Fibroblast of skin of abdomen (primary cell): ENCODE measurements around the gene INO80C. TPM values are rescaled to one million over a fixed set of nuclear protein-coding genes. Genes with fewer than 3 reads are reported as not detected.
A peak's percentile ranks its signal among the peaks of the same experiment; 100 is the strongest.

Experiments used
- DNase-seq: peaks from one replicate; pipeline ENCODE4 v3.0.0-alpha.2; 2013
- polyA plus RNA-seq, 2 experiments: library from polyadenylated mRNA; unstranded; fragments of 120-200 nt; gene quantifications; one replicate each; pipeline ENCODE4 v1.2.1, GENCODE V29; 2013; ENCODE audit not compliant: insufficient read length in 2 of 2

Gene INO80C, protein sequence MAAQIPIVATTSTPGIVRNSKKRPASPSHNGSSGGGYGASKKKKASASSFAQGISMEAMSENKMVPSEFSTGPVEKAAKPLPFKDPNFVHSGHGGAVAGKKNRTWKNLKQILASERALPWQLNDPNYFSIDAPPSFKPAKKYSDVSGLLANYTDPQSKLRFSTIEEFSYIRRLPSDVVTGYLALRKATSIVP
- polyA plus RNA-seq (2013, experiment 1 of 2; ENCODE audit: insufficient read length) = 7.5 TPM
- 8.0 TPM for polyA plus RNA-seq (2013, experiment 2 of 2; ENCODE audit: insufficient read length)

DNA sequence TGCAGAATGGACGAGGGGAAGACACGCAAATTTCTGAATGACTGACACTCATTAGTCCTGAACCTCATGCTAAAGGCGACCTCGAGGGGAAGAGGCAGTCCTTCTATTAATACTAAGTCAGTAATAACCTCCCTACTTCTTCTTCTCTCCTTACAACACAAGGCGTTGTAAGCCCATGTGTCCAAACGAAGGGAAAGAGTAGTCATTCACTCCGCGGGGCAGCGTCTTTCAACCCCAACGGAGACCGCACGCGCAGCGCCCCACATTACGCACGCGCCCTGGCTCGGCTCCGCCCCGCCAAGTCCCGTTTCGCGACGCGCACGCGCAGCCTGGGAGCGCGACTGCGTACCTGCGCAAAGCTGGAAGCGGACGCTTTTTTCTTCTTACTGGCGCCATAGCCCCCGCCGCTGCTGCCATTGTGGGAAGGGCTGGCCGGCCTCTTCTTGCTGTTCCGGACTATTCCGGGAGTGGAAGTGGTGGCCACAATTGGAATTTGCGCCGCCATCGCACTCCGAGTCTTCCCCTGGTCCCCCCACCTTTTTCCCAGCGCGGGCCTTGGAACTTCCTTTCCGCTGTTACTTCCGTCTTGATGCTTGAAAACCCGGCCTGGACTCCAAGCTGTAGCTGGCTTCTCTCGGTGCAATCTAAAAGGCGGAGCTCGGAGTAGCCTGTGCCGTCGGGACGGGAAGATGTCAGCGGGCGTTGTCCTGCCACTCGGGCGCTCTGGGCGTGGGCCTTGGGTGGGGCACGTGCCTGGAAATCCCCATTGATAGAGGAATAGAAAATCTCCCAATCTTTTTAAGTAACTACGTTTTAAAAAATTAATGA lies at the start of gene INO80C:
Gene INO80C, minus strand, starts transcription at position 591 of the 828 bp plus-strand sequence. Its CDS starts 86 bp downstream, at position 505.
- DNase-seq = peak; percentile 94

DNA sequence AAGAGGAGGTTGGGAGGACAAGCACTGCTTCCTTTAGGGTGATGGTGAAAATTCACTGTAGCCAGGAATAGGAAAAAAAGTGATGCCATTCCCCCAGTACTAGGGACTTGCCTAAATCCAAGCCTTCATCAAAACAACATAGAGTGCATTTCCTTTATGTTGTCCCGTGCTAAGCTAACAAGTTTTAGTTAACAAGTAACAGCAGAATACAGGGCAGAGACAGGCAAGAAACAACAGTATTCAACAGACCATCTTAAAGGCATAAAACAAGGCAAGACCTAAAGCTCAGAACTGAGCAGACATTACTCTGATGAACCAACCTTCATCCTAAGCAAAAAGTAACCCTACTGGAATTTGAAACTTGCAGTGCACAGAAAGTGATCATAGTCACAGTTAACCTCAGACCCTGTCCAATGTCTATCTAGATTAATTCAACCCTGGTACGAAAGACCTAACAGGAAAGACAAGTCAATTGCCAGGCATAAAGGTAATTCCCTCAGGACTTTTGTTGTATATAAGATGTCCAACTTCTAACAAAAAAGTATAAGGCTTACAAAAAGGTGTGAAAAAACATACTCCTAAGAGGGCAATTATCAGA lies 49.3 kb upstream of the INO80C start:
- no peak for DNase-seq

DNA sequence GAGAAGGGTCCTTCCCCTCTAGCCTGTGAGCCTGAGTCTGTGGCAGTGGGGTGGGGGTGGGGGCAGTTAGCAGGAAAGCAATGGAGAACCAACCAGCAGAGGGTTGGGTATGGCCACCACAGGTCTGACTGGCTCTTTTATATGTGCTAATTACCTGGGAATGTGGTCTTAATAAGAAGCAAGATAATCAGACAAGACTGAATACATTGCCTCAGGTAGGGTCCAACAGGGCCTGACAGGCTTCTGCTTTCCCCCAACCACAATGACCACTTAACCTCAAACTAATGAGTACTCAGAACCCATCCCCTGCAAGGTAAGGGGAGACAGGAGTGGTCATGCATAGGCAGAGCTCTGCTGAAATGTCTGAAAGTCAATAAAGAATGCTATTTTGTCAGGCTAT lies 44.6 kb upstream of the INO80C start:
- no peak for DNase-seq

DNA sequence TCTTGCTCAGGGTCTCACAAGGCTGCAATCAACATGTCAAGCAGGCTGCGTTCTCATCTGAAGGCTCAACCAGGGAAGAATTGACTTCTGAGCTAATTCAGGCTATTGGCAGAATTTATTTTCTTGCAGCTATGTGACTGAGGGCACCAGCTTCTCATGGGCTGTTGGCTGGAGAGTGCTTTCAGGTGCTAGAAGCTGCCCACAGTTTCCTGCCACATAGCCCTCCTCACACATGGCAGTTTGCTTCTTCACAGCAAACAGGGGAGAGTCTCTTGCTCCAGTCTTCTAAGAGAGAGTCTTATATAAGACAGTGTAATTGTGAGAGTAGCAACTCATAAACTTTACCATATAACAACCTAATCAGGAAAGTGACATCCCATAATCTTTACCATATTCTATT lies 37.5 kb upstream of the INO80C start:
- no peak for DNase-seq

DNA sequence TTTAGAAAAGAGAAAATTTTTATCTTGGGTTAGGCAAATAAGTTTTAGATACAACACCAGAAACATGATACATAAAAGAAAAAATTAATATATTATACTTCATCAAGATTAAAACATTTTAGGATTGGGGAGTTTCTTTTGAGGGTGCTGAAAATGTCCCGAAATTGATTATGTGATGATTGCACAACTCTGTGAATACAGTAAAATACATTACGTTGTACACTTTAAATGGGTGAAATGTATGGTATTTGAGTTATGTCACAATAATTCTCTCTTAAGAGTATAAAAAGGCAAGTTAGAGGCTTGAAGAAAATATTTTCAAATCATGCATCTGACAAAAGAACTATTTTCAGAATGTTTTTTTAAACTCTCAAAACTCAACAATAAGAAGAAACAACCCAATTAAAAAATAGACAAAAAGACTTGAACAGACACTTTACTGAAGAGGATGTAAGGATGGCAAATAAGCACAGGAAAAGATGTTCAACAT lies 36.2 kb upstream of the INO80C start:
- DNase-seq = no peak

DNA sequence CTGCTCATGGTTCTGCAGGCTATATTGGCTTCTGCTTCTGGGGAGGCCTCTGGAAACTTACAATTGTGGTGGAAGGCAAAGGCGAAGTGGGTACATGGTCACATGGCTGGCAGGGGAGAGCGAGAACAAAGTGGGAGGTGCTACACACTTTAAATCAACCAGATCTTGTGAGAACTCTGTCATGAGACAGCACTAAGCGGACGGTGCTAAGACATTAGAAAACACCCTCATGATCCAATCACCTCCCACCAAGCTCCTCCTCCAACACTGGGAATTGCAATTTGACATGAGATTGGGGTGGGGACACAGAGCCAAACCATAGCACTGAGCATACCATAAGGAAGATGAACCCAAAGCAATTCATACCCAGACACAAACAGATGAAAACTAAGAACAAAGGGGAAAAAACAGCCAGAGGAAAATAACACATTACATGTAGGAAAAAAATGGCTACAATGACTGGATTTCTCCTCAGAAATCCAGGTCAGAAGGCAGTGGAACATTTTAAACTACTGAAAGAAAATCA lies 31.1 kb upstream of the INO80C start:
- DNase-seq = no peak

DNA sequence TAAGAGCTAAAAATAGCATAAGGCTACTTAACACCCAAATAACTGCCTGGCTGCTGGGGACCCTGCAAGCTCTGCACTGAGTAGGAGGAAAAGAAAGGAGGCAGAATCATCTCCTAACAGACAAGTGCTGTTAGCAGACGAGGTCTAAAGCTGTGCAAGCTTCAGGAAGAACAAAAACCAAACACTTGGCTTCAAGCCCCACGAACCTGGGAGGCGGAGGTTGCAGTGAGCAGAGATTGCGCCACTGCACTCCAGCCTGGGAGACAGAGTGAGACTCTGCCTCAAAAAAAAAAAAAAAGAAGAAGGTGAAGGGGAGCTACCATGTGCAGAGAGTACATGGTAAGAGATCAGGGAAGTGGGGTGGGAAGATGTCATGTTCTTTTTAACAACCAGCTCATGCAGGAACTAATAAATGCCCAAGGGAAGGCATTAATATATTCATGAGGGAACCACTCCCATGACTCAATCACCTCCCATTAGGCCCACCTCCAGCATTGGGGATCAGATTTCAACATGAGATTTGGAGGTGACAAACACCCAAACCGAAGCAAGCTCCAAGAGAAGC lies 28.8 kb upstream of the INO80C start:
- no peak for DNase-seq

DNA sequence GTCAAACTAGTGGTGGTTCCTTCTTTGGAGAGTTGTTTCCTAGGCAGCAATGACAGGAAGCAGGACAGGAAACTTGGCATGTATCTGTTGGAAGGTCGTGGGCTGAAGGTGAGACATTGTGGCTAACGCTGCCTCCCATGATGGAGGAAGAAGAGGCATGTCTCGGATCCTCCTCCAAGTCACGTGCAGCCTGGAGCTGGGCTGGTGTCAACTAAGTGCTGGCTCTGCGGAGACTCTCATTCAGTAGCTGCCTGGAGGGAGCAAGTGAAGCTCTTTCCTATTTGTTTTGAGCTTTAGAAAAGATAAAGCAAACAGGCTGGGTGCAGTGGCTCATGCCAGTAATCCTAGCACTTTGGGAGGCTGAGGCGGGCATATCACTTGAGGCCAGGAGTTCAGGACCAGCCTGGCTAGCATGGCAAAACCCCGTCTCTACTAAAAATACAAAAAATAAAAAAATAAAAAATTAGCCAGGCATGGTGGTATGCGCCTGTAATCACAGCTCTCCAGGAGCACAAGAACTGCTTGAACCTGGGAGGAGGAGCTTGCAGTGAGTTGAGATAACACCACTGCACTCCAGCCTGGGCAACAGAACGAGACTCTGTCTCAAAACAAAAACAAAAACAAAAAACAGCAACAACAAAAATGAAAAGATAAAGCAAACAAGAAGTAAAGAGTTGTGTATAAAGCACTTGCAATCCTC lies 28.2 kb upstream of the INO80C start:
- no peak for DNase-seq

DNA sequence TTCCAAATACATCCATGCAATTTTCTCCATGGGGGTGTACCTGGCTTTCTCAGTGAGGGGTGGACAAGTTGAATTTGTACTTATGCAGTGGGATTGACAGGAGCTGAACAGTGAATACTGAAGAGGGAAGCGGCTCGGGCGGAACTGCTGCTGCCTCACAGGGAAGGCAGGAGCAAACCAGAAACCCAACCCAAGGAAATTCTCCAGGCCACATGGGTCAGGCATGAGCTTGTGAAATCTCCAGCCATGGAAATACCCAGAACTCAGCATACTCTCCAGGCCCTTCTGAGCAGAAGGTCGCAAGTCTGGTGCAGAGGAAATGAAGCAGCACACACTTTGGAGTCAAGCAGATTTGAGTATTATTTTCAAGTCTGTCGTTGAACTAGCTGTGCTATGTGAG lies 26.5 kb upstream of the INO80C start:
- DNase-seq = no peak

DNA sequence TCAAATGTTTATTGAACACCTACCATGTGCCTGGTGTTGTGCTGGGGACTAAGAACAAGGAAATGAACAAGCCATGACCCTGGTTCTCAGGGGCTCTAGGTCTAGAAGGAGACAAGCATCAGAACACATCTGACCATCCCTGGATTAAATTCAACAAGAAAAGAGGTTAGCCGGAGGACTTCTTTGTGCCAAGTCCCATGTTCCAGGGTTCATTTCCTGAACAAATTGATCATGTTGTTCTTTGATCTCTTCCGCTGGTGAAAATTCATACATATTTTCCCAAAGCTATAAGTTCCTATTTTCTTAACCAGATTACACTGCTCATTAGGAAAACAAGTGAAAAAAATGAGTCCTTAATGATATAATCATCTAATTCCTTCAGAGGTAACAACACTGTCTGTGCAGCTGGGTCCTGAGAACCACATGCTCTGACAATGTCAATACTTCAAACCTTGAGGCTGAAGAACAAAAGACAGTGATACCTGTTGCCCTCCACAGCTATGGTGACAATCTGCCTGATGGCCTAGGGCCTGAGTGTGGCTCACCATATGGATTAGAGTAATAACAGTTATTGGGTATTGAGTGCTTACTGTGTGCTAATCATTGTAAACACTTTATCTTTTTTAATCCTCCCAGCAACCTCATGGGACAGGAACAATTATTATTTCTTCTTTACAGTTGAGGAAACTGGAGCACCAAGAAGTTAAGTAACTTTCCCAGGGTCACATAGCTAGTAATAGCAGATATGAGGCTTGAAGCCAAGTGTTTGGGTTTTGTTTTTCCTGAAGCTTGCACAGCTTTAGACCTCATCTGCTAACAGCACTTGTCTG lies 24.6 kb upstream of the INO80C start:
- DNase-seq = no peak

DNA sequence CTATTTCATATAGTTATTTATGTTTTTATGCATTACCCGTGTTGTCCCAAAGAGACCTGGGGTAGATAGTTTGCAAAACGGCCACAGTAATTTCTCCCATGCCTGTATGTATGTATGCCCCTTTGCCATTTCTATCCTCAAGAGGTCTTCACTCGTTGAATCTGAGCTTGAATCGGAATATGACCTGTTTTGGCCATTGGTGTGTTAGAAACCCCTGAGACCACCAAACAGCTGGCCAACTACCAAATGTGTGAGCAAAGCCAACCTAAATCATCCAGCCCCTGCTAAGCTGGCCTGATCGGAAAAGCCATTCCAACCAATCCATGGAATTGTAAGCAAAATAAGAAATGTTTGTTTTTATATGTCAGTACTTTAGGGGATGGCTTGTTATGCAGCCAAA lies 23.4 kb upstream of the INO80C start:
- no peak for DNase-seq

DNA sequence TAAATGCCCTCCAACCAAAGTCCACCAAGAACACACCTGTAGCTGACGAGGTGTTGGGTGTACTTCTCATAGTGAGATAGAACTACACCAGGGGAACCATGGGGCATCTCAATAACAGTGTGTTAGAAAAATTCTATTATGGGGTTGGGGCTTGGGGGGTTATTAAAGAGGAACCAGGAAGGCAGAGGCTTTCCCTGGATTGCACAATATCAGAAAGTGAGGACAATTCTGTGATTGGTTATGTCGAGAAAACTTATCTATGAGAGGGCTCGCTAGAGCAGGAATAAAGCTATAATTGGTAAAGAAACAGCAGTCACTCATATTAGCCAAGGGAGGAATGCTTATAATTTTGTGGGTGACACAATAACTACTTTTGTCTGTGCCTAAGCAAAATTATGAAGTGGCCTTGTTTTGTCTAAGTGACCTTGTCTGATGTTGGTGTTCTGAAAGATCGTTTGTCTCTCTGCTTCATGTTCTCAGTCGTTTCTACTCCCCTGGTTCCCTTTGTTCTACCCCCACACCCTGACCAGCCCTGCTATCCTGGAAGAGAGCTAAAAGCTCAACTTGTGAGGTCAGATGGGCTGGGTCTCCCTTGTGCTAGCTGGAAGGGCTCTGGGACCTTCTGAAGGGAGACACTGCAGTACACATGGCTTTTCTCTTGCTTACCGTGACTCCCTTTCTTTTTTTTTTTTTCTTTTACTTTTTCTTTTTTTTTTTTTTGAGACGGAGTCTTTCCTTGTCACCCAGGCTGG lies 21.6 kb upstream of the INO80C start:
- DNase-seq = no peak

DNA sequence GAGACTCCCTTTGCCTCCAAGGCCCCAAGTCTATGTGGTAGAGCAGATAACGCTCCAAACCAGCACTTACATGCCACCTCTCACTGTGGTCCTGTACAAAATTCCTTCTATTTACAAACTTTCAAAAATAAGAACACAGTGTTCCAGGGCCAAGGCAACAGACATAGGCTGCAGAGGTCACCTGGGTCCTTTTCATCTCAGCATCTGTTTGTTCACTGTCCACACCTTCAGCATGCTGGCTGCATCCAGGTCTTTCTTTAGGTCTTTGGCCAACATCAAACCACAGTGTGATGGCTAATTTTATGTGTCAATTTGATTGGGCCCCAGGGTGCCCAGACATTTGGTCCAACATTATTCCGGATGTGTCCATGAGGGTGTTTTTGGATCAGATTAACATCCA lies 20.0 kb upstream of the INO80C start:
- DNase-seq = no peak

DNA sequence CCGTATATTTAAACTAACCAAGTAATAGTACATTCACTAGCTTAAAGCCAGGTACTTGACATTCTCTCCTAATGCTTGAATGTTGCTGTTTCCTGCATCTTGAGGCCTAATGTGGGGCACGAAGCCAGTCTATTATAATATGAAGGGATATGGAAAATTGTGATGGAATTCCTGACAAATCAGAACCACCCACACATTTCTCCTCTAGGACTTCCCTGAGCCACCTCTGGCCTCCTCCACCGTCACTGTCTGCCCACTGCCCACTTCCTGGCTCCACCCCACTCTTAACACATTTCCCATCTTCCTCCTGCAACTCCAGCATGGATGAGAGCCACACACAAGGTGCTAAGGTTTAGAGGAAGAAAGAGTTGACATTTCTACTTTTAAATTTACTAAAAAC lies 19.0 kb upstream of the INO80C start:
- DNase-seq = no peak

DNA sequence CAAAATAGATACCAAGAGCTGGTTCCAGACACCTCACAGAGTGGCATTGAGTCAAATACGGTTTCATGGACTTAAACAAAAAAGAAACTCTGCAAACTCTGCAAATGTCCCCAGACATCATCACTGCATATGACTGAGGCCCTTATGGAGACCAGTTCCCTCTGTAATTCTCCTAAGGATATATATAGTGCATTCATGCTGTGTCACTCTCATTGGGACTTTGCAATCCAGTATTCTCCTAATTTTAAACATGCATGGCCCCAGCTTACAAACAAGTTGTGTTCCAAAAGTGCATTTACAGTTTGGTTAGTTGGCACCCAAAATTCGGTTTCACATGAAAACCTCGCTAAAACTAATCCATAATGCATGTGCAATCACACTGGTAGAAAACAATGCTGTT lies 18.6 kb upstream of the INO80C start:
- DNase-seq = no peak

DNA sequence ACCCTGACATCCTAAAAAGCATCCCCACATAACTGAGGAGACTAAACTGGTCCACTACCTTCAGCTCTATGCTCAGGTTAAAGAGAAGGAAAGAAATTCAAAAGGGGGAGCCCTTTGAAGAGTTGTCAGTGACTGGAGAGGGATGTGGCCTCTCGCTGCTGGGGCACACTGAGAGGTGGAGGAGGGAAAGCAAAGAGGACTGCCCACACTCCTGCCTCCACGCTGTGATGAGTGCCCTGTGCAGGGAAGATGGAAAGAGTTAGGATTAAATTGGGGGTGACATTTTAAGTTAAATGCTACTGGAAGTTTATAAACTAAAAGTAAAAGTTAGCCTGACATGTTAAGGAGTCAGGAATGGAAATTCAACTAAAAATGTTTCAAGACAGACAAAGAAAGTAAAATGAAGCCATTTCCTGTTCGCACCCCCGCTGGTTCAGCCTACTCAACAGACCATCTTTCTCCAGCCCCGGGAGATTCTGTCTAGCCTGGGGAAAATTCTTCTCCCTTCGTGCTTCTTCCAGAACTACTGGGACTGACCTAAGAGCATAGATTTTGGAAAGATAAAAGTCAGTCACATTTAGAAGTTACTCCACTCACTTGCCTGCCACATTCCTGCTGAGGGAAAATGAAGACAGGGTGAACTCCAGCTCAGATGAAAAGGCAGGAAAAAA lies 17.8 kb upstream of the INO80C start:
- DNase-seq = no peak

DNA sequence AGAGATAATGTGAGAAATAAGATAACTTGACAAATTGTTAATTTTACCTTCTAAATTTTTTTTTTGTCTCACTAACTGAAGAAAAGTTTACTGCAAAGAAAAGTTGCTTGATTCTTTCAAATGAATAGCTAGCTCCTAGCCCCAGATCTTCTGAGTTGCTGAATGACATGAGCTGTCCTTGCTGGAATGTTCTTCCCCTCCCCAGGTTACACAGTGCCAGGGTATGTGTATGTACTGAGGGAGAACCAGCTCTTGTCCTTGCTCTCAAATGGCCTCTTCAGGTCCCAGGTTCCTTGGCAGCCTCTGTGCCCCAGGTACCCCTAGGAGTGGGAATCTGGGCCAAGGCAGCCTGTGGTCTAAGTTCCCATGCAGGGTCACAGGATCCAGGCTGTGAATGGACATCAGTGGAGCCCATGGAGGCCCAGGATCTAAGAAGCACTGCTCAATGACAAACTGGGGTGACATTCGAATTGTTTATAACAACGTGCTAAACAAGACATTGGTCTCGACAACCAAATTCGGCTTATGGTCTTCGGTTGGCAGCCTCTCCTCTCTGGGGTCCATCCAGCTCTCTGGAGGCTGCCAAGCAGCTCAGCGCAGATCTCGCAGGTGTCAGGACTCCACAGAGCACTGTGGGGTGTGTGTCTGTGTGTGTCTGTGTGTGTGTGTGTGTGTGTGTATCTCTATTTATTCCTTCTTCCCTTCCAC lies 17.1 kb upstream of the INO80C start:
- DNase-seq = no peak

DNA sequence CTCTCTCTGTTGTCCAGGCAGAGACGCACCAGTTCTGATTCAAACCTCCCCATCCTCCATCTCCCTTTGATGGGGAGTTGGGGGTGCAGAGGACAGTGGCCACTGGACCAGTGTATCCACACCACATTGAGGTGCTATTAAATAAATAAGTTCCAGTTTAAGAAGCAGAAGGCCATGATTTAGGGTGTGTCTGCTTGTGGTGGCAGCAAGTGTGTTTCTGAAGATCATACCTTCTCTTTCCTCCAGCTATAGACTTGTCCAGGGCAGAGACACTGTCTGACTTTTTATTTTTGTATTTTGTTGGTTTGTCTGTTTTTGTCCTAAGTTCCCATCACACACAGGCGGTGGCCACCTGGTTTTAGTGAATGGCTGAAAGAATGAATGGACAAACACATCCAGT lies 16.5 kb upstream of the INO80C start:
- DNase-seq = no peak

DNA sequence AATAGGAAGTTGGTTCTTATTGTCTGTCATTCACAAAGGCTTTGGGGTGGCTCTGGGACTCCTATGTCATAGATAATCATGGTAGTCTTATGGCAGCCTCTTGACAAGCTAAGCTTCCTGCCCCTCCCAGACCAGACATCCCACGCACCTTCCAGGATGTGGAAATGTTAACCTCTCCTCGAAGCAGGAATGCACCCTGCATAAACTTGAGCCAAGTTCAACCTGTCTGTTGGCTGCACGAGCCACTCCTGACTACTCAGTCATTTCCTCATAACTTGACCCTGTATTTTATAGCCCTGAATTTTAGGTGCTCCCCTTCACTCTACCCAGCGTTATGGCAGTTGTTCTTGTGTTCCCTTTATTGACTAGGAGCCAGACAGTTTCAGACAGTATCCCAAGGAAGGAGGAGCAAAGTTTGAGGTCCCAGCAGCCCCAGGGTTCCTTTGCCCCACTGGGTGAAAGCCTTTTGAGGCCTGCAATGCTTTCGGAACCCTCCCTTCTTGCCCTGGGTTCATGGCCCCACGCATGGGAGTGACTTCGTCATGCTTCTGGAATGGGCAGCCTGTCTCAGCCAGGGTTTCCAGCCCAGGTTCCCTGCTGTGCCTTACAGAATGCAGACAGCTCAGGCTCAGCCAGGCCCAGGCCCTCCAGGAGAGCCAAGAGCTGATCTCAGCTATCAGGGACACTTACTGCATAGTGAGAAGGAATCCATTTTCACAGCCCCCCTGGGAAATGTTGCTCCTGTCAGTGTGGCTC lies 15.6 kb upstream of the INO80C start:
- DNase-seq = peak; percentile 65
